Stimulated activated CD8-positive, alpha-beta memory T cell treated with anti-CD3 and anti-CD28 coated beads, Interleukin-4, amount 100 ng/mL, for 24 hours (primary cell): Measurements from ENCODE around the gene CELF4.

ENCODE experiments used
- DNase-seq: peaks from one replicate; pipeline ENCODE4 v3.0.0-alpha.2; 2020; ENCODE audit warnings: low read depth

The CELF4 gene

DNA sequence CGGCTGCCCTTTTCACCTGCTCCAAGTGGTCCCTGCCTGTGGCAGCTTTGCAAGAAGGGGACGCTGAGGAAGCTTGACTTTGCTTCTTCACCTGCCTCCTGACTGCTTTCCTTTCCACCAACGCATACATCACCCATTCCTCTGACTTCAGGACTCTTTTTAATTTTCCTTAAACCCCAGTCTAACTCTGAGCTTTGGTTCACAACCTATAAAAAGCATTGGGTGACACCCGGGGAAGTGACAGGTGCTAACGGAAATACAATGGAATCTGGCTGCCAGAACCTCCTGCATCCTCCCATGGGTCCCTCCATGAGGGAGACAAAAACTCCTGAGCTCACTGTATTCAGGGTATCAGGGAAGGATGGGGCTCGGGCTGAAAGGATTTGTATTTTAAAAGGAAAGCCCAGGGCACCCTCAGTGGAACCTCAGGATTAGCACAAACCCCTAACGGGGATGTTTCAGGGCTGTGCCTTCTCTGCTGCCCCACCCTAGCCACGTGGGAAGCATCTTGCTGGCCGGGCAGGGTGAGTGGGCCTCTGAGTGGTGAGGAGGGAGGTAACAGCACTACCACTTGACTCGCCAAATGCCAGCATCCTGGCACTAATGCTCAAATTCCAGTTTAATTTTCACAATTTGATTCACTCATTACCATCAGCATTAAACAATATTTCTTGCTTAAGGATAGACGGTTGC, 284.8 kb downstream of the CELF4 start:
- no peak for DNase-seq

DNA sequence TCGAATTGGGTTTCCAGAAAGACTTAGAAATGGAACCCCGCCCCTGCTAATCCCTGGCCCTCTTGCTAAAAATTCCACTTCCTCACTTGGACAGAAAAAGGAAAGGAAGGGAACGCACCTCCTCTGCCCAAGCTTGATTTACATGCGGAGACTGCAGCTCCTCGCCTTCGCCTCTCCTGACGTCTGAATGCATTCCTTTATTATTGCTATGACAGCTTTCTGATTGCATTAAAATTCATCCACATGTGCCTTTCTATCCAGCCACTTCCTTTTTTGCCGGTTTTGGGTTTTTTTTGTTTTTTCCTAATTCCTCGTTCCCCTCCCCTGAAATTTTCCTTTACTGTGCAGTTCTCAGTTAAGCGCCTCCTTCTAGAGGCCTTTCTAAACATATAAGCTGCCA, 287.8 kb downstream of the CELF4 start:
- no peak for DNase-seq

DNA sequence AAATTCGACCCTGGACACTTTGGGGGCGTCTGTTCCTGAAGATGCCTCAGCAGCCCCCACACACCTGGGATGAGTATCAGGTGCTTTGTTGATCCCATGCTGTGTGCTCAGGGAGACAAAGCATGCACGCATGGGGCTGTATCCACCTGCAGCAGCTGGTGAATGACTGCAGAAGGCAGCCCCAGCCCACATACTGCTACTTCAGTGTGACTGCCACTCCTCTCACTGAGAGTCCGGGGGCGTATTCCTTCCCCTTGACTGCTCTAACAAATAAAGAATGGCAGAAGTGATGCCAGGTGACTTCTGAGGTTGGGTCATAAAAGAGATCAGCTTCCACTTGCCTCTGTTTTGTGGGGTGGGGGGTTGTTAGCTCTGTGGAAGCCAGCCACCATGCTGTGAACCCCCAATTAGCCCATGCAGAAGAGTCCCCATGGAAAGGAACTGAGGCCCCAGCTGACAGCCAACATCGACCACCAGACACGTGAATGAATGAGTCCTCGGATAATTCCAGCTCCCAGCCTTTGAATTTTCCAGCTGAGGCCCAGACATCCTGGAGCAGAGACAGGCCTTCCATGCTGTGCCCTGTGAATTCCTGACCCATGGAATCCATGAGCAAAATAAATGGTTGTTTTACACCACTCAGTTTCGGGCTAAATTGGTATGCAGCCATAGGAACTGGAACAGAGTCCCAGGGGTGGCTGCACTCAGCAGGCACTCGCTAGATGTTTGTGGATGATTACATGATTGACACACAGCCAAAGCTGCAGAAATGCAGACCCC, 289.3 kb downstream of the CELF4 start:
- no peak for DNase-seq

DNA sequence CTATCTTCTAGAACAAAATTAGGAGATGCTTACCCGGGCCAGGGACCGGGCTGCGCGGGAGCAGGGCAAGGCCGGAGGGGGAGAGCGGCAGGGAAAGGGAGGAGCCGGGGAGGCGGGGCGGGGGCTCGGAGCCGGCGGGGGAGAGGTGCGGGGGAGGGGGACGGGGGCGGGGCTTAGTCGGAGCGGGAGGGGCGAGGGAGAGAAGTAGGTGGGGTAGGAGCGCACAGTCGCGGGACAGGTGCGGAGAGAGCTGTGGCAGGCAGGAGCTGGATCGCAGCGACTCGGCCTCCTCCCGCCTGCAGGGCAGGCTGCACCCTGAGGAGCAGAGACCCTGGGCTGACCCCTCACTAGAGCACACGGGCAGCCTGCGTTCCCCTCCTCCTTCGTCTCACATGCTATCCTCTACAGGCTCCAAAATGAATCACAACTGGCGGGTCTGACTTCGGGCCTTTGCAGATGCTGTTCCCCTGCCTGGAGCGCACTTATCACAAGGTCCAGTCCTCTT, 290.3 kb downstream of the CELF4 start:
- no peak for DNase-seq

DNA sequence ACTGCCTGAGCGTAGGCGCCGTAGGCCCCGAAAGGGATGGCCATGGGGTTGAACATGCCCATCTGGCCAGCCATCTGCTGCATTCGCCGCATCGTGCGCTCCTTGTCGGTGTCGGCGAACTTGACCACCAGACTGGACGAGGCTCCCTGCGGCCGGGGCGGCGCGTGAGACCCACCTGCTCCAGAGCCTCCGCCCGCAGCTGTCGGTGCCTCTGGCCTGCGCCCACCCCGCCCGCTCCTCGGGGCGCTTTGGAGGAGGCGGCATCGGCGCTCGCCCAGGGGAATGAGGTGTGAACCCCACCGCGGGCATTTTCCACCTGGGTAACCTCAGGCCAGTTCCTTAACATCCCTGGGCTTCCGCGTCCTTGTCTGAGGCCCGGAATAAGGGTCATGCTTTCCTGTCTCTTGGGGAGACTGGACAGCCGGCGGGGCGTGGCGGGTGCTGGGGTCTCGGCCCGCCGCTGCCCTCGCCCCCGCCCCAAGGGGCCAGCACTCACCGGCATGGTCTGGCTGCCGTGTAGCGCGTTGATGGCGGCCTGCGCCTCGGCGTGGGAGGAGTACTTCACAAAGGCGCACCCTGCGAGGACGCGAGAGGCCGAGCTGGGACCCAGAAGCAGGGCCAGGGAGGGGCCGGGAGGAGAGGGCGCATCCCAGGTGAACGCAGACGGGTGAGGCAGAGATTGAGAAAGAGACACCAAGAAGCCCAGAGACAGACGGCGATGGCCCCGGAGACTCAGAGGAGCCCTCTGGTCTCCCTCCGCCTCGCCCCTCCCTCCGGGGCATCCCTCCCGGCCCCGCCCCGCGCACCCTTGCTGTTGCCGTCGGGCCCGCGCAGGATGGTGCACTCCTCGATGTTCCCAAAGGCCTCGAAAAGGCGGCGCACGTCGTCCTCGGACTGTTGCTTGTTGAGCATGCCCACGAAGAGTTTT, 291.0 kb downstream of the CELF4 start:
- no peak for DNase-seq

DNA sequence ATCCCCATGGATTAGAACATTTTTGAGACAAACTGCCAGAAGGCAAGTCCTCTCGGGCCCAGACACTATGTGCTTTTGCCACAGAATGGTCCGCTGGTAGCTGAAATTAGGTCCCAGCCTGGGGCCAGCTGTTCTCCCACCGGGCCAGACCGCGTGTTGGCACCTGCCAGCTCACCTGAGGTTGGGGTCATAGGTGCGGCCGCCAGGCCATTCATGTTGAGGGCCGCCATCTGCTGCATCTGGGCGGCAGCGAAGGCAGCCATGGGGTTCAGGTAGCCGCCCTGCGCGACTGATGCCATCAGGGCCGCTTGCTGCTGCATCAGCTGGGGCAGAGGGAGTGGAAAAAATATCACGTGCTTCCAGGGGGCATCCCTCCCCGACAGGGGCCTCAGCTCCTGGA, 292.8 kb downstream of the CELF4 start:
- DNase-seq = no peak

DNA sequence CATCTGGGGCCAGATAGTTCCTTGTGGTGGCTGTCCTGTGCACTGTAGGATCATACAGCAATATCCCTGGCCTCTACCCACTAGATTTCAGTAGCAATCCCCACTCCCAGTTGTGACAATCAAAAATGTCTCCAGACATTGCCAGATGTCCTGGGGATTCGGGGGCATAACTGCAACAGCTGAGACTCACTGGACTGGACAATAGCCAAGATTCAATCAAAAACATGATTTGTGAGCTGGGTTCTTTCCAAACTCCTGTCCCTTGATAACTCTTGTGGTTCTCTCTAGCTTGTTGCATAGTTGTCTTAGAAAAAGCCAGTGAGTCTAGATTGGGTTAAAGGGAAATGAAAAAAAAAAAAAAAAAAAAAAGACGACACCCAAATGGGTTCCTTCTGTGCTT, 293.4 kb downstream of the CELF4 start:
- DNase-seq = no peak

DNA sequence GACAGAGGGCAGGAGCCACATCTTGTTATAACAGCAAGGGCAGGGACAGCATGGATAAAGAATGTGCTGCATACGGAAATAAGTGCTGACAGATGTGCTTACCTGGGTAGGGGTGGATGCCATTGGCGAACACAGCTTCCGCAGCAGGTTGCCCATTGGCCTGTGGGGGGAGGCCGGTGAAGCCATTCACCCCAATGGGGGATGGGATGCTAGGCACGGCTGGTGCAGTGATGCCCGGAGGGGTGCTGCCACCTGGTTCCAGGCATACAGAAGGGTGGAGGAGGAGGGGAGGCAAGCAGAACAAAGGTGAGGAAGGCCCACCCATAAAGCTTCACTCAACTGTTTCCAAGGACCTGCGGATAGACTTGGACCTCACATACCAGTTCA, 294.9 kb downstream of the CELF4 start:
- DNase-seq = no peak

DNA sequence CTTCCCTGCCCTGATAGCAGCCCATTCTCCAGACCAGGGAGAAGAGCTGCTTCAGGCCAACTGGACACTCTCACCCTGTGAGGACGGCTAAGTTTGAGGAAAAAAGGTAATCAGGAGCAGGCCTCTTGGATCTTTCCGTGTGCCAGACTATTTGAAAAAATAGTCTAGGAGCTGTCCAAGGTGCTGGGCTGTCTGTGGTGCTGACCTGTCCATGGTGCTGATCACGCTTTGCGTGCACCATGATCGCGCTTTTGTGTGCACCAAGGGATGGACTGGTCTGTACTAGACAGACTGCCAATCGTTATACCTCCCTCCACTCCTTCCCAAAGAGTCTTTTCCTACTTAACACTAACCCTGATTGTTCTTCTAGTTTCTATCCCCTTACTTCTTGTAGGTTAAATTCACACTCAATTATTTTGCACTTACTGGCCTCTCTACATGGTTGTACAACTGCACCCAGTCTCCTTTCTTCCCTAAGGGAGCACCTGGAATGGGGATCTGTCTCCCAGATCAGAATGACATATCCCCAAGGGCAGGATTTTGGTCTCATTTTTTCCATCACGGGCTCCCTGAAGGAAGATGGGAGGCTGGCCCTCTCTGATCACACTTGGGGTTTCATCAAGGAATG, 295.4 kb downstream of the CELF4 start:
- no peak for DNase-seq

DNA sequence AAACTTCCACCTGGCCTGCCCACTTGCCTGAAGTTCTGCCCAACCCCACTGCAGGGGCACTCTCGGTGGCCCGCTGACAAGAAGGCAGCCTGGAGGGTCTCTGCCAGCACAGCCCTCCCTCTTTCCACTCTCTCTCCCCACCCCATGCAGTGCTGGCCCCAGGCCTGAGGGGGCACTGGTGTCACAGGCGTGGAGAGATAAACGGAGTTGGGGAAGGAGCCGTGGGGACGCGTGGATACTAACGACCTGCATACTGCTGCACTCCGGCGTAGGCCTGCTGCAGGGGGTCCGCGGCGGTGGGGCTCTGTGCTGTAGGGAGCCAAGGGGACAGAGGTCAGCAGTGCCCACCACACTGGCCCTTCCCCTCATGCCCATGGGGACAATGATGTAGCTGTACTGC, 299.3 kb downstream of the CELF4 start:
- no peak for DNase-seq

DNA sequence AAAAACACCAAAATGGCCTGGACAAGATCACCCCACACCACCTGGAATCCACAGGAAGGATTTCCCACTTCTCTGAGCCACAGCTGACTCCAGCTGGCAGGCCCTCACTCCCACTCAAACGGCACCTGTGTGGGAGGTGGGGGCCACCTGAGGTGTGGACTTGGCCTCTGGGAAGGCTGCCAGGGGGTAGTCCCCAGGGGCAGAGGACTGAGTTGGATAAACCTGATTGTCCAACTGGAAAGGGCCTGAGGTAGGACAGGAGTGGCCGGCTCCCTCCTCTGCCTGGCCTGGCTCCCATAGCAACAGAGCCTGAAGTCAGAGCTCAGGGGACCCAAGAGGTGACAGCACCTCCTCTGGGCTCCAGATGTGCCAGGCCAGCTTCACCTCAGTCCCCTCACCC, 300.2 kb downstream of the CELF4 start:
- no peak for DNase-seq

DNA sequence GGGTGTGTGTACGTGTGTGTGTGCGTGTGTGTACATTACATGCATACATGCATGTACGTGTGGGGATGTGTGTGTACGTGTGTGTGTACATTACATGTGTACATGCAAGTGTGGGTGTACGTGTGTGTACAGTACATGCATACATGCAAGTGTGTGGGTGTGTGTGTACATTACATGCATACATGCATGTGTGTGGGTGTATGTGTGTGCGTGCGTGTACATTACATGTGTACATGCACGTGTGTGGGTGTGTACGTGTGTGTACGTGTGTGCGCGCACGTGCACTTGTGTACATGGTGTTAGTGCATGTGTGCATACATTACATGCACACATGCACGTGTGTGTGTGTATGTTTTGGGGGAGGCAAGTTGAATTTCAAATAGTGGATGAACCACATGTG, 300.6 kb downstream of the CELF4 start:
- DNase-seq = no peak

DNA sequence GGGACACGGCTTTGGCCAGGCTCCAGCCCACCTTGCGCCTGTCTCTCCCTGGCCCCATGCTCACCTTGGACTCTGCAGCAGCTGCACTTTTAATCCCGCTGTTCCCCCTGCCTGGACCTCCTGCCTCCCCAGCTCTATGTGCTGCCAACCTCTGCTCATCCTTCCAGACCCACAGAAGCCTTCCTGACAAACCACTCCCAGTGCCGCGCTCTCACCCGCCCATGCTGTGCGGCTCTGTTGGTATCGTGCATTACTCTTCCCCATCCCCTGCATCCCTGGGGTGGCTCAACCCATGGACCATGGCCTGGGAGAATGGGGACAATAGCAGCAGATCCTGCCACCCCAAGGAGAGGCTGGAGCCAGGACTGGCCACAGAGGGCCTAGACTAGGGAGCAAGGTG, 303.6 kb downstream of the CELF4 start:
- no peak for DNase-seq

DNA sequence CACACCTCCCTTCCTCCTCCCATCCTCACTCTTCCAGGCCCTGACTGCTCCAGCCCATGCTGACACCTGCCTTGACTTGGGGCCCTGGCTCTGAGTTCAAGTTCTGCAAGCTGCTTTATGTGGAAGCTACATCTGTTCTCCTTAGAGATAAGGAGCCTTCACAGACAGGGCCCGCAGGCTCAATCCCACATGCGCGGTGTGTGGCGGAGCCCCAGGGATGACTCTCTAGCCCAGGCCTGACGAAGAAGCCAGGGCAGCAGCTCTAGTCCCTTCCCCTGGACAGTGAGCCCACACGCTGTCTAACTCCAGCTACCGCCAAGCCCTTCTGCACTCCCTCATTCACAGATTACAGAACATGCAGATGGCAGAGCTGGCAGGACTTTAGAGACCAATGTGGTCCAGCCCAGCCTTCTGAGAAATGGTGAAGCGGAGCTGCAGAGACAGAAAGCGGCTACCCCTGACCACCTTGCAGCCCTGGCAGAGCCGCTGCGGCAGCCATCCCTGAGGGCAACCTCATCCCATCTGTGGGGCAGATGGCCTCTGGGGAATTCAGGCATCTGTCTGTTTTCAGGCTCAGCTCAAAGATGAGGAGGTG, 304.3 kb downstream of the CELF4 start:
- DNase-seq = no peak

DNA sequence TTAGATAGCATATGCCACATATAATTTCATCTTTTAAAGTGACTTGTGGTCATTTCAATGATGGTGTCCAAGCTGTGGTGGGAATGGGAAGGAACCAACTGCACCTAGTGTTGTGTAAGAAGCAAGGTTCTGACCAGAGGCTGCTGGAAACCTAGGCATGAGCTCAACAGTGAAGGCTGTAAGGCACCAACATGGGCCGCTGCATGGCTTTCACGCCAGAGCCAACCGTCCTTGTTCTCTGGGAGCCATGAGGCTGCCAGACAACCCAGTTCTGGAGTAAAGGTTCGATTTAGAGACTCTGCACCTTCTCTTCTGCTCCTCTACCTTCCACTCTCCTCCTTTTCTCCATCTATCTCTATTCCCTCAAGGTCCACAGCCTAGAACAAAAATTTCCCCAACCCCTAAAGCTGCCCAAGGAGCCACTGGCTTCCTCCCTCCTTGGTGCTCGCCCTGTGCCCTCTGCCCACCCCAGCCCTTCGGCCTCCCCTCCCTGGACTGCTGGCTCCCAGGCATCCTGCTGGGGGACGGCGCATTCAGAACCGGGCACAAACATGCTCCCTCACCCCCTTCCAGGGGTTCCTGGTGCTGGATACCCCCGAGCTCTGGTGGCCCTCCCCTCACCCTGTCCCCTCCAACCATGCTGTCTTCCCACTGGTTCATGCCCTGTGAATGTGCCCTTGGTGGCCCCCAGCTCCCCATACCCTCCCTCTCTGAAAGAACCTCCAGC, 305.1 kb downstream of the CELF4 start:
- no peak for DNase-seq

DNA sequence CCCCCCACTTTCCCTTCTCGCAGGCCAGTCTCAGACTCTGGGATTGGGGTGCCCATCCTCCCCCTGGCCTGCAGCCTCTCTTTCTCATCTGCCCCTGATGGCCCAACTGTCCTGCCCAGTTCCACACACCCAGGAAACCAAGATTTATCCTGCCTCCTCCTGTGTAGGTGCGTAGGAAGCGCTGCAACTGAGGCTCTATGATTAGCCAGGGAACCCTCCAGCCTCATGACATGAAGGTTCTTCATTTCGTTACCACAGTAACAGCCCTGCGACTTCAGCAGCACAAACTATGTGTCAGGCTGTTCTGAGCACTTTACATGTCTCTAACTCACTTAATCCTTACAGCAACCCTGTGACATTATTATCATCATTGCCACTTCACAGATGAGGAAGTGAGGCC, 305.9 kb downstream of the CELF4 start:
- DNase-seq = no peak

DNA sequence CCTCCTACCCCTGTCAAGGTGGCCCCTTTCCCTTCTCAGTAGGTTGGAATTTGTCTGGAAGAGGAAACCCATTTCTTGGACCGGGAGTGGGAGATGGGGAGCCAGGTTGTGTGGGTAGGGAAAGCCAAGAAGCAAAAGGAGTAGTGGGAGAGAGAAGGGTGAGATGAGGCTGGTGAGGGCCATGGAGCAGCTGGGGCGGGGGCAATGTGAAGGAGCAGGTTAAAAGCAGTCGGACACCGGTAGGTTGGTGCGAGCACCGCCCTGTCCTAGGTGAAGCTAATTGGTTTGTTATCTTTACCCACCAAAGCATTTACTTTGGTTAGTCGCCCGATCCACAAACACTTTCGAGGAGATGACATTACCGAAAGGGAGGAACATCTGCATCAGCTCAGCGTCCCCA, 306.8 kb downstream of the CELF4 start:
- DNase-seq = no peak

DNA sequence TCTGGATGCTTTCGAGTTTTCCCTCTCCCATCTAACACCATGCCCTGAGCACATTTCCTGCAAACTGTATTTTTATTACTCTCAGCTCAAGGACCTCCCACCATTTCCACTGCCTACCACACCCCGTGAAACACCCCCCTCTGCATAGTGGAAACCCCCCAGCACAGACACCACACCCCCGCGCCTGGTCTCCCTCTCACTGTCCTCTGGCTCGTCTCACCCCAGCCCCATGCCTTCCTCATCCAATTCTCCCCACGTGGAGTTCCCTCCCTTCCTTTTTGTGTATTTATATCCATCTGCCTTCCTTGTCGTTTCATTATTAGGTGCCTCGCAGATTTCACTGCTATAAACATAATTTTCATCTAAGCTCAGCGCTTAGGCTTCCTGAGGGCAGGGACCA, 307.5 kb downstream of the CELF4 start:
- DNase-seq = no peak

DNA sequence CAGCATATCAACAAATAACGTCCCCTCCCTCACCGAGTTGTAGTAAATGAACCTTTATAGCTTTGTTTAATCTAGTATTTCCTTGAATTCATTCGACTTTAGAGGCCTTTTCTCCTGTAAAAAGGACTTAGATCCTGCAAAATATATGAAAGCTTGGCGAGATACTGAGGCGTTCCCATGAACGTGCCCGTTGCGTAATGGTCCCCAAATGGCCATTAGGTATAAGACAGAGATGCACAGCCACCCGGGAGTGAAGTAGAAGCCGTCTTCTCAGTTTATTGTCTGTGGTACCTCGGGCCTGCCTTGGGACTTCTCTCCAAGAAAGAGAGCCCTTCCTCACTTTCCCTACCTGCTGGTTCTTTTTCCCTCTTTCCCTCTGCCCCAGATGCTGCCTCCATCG, 310.6 kb downstream of the CELF4 start:
- no peak for DNase-seq

DNA sequence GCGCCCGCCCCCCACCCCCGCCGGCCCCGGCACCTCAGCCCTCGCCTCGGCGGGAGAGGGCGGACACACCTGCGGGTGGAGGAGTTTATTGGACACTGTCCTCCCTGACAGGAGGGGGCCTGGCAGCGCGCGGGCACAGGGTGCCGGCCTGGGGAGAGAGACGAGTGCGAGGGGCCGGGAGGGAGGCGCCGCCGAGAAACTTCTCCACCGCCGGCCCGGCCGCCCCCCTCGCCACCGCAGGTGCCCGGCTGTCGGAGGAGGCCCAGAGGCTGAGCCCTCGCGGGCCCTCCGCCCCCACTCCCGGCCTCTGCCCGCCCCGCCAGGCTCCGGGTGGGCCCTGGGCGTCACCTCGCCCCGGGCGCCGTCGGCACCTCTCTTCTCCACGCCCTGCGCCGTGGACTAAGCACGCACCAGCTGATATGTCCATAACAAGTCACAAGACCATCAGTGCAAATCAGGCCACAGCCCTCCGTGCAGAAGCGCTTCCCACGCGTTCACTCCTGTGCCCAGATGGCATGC, 311.3 kb downstream of the CELF4 start:
- no peak for DNase-seq
